Measurements from ENCODE around the gene PLPPR4. TPM values are rescaled to one million over a fixed set of nuclear protein-coding genes. Genes with fewer than 3 reads are reported as not detected.
A peak's percentile ranks its signal among the peaks of the same experiment; 100 is the strongest.

Gene PLPPR4
- total RNA-seq (under 1 TPM; 0.12 to 0.97 (median 0.42) TPM), polyA plus RNA-seq (under 1 TPM; 0.15 to 0.22 TPM)
- long read RNA-seq, donor 1: 0 reads
- long read RNA-seq, donor 2: 0 reads
- long read RNA-seq, donor 3: 0 reads

GRCh38 chr1:99264201-99265021 is at the start of gene PLPPR4:
TSS of gene PLPPR4 (plus strand) at chr1:99264492. CDS start at chr1:99264594, 102 bp downstream.
- H3K4me3 ChIP-seq: peak within 1 kb of the TSS; percentile 23 to 65 (median 51)
- peak; percentile 55 to 56 for DNase-seq
- TF ChIP-seq CTCF (IDR thresholded peaks at IDR 0.05): no peak
- H3K27ac ChIP-seq: no peak within 1 kb of the TSS
- H3K4me1 ChIP-seq: peaks cover 0 to 11% (median 6%) of the 10 kb centered on the region in 9 donors
- ATAC-seq: peak; percentile 80 to 94 (median 90)
- H3K36me3 ChIP-seq: no peaks in the 10 kb centered on the region
- 2 to 3% methylated on average over 51 of the region's 51 CpGs for WGBS, 2 donors
- intact Hi-C loops (cut with DNase I): no loop called here
- H3K9me3 ChIP-seq: peaks cover 0 to 3% (median 0%) of the 10 kb centered on the region in 11 donors
- peaks cover 0 to 37% (median 6%) of the 10 kb centered on the region in 7 donors for H3K27me3 ChIP-seq

GRCh38 chr1:99216956-99217355 is 47.3 kb upstream of the PLPPR4 start:
- intact Hi-C loops (cut with DNase I): no loop called here
- Histone ChIP-seq H3K4me3 (no peak overlapping the region), H3K27ac (no peak overlapping the region), H3K27me3 (no peaks in the 10 kb centered on the region), H3K4me1 (no peaks in the 10 kb centered on the region), H3K9me3 (peaks cover 0 to 19% (median 4%) of the 10 kb centered on the region in 11 donors), H3K36me3 (no peaks in the 10 kb centered on the region)
- ATAC-seq (no peak), DNase-seq (no peak)
- TF ChIP-seq CTCF (IDR thresholded peaks at IDR 0.05): no peak
- WGBS, 2 donors: 68 to 71% methylated on average over 5 of the region's 5 CpGs

DNA sequence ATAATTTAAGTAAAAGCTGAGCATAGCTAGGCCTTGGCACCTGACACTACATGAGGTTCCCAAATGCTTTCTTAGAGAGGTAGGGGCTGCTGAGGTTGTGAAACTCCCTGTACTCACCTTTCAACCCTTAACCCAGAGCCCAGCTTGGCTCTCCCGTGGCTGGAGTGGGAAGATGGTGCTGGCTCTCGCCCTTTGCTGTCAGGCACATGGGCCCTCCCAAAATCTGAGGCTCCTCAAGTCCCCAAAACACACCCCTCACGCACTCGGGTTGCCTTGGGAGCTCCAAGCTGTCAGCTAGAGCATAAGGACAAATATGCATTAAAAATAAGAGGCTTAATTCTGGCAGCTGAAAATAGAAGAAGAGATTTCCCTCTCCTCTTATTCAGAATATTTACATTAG is 46.7 kb upstream of the PLPPR4 start:
- Histone ChIP-seq H3K4me1 (no peaks in the 10 kb centered on the region), H3K4me3 (no peak overlapping the region), H3K9me3 (peaks cover 0 to 19% (median 4%) of the 10 kb centered on the region in 11 donors), H3K36me3 (no peaks in the 10 kb centered on the region), H3K27ac (no peak overlapping the region), H3K27me3 (no peaks in the 10 kb centered on the region)
- no peak for DNase-seq
- intact Hi-C loops (cut with DNase I): no loop called here
- no peak for TF ChIP-seq CTCF (IDR thresholded peaks at IDR 0.05)
- no peak for ATAC-seq
- WGBS, 2 donors: 35% methylated on average over 4 of the region's 4 CpGs

GRCh38 chr1:99218572-99218971 is 45.7 kb upstream of the PLPPR4 start:
- intact Hi-C loops (cut with DNase I): no loop called here
- Histone ChIP-seq H3K36me3 (no peaks in the 10 kb centered on the region), H3K4me3 (no peak overlapping the region), H3K27me3 (no peaks in the 10 kb centered on the region), H3K27ac (no peak overlapping the region), H3K9me3 (peaks cover 0 to 19% (median 4%) of the 10 kb centered on the region in 11 donors), H3K4me1 (no peaks in the 10 kb centered on the region)
- ATAC-seq (no peak), DNase-seq (no peak)
- TF ChIP-seq CTCF (IDR thresholded peaks at IDR 0.05): no peak
- 75 to 76% methylated on average over 4 of the region's 4 CpGs for WGBS, 2 donors

Measured in heart right ventricle (tissue), 16 donors.